ENCODE measurements around the gene PGAM5. TPM values are rescaled to one million over a fixed set of nuclear protein-coding genes. Genes with fewer than 3 reads are reported as not detected.

Gene PGAM5
- polyA plus RNA-seq, 2 of the 4 experiments (the other 2 are of a cell fraction): 29.3 to 51.3 TPM

DNA sequence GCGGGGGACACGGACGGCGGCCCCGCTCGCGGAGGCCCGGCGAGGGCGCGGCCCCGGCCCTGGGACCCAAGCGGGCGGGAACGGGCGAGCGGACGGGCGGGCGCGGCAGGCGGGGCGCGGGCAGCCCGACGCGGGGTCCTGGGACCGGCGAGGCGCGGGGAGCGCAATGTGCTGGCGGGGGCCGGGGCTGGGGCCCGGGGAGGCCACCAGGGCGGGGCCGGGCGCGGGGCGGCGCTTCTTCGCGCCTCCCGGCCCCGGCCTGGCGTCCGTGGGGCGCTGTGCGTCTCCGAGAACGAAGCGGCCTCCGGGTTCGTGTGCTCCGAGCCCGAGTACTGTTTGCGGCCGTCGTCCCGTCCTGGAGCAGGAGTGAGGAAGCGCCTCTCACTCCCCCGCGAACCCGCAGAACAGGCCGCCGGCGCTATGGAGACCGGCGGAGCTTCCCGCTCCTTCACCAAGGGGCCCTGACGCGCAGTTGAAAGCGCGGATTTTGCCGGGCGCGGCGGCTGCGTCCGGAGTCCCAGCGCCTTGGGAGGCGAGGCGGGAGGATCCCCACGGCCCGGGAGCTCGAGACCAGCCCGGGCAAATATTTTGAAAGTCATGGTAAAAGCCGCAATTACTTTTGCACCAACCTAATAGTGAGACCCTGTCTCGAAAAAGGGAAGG lies 51.4 kb downstream of the PGAM5 start (continued):
- TF ChIP-seq, protein P1, sequence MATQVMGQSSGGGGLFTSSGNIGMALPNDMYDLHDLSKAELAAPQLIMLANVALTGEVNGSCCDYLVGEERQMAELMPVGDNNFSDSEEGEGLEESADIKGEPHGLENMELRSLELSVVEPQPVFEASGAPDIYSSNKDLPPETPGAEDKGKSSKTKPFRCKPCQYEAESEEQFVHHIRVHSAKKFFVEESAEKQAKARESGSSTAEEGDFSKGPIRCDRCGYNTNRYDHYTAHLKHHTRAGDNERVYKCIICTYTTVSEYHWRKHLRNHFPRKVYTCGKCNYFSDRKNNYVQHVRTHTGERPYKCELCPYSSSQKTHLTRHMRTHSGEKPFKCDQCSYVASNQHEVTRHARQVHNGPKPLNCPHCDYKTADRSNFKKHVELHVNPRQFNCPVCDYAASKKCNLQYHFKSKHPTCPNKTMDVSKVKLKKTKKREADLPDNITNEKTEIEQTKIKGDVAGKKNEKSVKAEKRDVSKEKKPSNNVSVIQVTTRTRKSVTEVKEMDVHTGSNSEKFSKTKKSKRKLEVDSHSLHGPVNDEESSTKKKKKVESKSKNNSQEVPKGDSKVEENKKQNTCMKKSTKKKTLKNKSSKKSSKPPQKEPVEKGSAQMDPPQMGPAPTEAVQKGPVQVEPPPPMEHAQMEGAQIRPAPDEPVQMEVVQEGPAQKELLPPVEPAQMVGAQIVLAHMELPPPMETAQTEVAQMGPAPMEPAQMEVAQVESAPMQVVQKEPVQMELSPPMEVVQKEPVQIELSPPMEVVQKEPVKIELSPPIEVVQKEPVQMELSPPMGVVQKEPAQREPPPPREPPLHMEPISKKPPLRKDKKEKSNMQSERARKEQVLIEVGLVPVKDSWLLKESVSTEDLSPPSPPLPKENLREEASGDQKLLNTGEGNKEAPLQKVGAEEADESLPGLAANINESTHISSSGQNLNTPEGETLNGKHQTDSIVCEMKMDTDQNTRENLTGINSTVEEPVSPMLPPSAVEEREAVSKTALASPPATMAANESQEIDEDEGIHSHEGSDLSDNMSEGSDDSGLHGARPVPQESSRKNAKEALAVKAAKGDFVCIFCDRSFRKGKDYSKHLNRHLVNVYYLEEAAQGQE (IDR thresholded peaks at IDR 0.05): no peak
- TF ChIP-seq TP53 (CRISPR knock-in tag; IDR thresholded peaks at IDR 0.05) (0 out of 2 replicates have a peak, but pooled peaks have one; percentile 19), RARB (CRISPR knock-in tag; IDR thresholded peaks at IDR 0.05) (no peak; the same call in 1 of the 2 replicates), FOSB (CRISPR knock-in tag; IDR thresholded peaks at IDR 0.05) (no peak), NFE2L2 (conservative IDR thresholded peaks at IDR 0.05; ENCODE audit: low read length) (no peak), SMC3 (IDR thresholded peaks at IDR 0.05) (no peak), MAZ (IDR thresholded peaks at IDR 0.05; ENCODE audit: borderline replicate concordance, low read depth, low read length) (0 out of 2 replicates have a peak, but pooled peaks have one; percentile 32), CHD4 (IDR thresholded peaks at IDR 0.05; ENCODE audit: borderline replicate concordance) (peak; percentile 71; the same call in 1 of the 2 replicates), MYC (IDR thresholded peaks at IDR 0.05; ENCODE audit: borderline replicate concordance, low read length) (0 out of 2 replicates have a peak, but pooled peaks have one; percentile 44), RAD21 (conservative IDR thresholded peaks at IDR 0.05 in 1 of 2, IDR thresholded peaks at IDR 0.05 in 1 of 2) (no peak), CBX2 (IDR thresholded peaks at IDR 0.05; ENCODE audit: borderline replicate concordance, low read depth) (no peak), TFCP2L1 (CRISPR knock-in tag; IDR thresholded peaks at IDR 0.05) (no peak), RFX5 (IDR thresholded peaks at IDR 0.05) (no peak), ZC3H11A (IDR thresholded peaks at IDR 0.05) (no peak), KDM1A (IDR thresholded peaks at IDR 0.05; ENCODE audit: low read depth) (no peak), HOXB5 (CRISPR knock-in tag; IDR thresholded peaks at IDR 0.05) (no peak; the same call in 1 of the 2 replicates), POLR2AphosphoS2 (conservative IDR thresholded peaks at IDR 0.05; ENCODE audit: low read length) (no peak), ZNF302 (CRISPR knock-in tag; IDR thresholded peaks at IDR 0.05) (no peak)
- TF ChIP-seq, protein P2, sequence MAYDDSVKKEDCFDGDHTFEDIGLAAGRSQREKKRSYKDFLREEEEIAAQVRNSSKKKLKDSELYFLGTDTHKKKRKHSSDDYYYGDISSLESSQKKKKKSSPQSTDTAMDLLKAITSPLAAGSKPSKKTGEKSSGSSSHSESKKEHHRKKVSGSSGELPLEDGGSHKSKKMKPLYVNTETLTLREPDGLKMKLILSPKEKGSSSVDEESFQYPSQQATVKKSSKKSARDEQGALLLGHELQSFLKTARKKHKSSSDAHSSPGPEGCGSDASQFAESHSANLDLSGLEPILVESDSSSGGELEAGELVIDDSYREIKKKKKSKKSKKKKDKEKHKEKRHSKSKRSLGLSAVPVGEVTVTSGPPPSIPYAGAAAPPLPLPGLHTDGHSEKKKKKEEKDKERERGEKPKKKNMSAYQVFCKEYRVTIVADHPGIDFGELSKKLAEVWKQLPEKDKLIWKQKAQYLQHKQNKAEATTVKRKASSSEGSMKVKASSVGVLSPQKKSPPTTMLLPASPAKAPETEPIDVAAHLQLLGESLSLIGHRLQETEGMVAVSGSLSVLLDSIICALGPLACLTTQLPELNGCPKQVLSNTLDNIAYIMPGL (CRISPR knock-in tag; IDR thresholded peaks at IDR 0.05; ENCODE audit: borderline replicate concordance): 0 out of 2 replicates have a peak, but pooled peaks have one; percentile 59
- TF ChIP-seq, protein P3, sequence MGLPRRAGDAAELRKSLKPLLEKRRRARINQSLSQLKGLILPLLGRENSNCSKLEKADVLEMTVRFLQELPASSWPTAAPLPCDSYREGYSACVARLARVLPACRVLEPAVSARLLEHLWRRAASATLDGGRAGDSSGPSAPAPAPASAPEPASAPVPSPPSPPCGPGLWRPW (IDR thresholded peaks at IDR 0.05): no peak
- TF ChIP-seq, protein P4, sequence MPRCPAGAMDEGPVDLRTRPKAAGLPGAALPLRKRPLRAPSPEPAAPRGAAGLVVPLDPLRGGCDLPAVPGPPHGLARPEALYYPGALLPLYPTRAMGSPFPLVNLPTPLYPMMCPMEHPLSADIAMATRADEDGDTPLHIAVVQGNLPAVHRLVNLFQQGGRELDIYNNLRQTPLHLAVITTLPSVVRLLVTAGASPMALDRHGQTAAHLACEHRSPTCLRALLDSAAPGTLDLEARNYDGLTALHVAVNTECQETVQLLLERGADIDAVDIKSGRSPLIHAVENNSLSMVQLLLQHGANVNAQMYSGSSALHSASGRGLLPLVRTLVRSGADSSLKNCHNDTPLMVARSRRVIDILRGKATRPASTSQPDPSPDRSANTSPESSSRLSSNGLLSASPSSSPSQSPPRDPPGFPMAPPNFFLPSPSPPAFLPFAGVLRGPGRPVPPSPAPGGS (IDR thresholded peaks at IDR 0.05): peak; percentile 74; the same call in 2 of the 3 replicates
- TF ChIP-seq, protein P5, sequence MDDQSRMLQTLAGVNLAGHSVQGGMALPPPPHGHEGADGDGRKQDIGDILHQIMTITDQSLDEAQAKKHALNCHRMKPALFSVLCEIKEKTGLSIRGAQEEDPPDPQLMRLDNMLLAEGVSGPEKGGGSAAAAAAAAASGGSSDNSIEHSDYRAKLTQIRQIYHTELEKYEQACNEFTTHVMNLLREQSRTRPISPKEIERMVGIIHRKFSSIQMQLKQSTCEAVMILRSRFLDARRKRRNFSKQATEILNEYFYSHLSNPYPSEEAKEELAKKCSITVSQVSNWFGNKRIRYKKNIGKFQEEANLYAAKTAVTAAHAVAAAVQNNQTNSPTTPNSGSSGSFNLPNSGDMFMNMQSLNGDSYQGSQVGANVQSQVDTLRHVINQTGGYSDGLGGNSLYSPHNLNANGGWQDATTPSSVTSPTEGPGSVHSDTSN (IDR thresholded peaks at IDR 0.05): no peak
- TF ChIP-seq, protein P6, sequence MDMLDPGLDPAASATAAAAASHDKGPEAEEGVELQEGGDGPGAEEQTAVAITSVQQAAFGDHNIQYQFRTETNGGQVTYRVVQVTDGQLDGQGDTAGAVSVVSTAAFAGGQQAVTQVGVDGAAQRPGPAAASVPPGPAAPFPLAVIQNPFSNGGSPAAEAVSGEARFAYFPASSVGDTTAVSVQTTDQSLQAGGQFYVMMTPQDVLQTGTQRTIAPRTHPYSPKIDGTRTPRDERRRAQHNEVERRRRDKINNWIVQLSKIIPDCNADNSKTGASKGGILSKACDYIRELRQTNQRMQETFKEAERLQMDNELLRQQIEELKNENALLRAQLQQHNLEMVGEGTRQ (IDR thresholded peaks at IDR 0.05): no peak
- TF ChIP-seq, protein P7, sequence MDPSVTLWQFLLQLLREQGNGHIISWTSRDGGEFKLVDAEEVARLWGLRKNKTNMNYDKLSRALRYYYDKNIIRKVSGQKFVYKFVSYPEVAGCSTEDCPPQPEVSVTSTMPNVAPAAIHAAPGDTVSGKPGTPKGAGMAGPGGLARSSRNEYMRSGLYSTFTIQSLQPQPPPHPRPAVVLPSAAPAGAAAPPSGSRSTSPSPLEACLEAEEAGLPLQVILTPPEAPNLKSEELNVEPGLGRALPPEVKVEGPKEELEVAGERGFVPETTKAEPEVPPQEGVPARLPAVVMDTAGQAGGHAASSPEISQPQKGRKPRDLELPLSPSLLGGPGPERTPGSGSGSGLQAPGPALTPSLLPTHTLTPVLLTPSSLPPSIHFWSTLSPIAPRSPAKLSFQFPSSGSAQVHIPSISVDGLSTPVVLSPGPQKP (IDR thresholded peaks at IDR 0.05; ENCODE audit: low read depth, low read length): no peak
